Neuronal stem cell (in vitro differentiated cells): Measurements from ENCODE around the gene ZNF775.
A peak's percentile ranks its signal among the peaks of the same experiment; 100 is the strongest.

Experiments used
- DNase-seq: peaks from one replicate; pipeline ENCODE4 v3.0.0-alpha.2; 2013; ENCODE audit warnings: low spot score
- H2AFZ ChIP-seq: one replicate; pipeline ENCODE4 v1.6.1; 2013; ENCODE audit warnings: mild to moderate bottlenecking, low read length, inconsistent platforms
- H2AK5ac ChIP-seq: 2 replicates; pipeline ENCODE4 v1.6.1; 2013; ENCODE audit warnings: low read depth, mild to moderate bottlenecking, inconsistent platforms, low read length, moderate library complexity, mixed read lengths
- H2BK120ac ChIP-seq: 2 replicates; pipeline ENCODE4 v1.6.1; 2013; ENCODE audit warnings: low read depth, mild to moderate bottlenecking, inconsistent platforms, low read length, moderate library complexity, mixed read lengths
- H2BK12ac ChIP-seq: one replicate; pipeline ENCODE4 v1.6.1; 2013; ENCODE audit warnings: low read length, inconsistent platforms
- H2BK15ac ChIP-seq: 2 replicates; pipeline ENCODE4 v1.6.1; 2013; ENCODE audit warnings: mild to moderate bottlenecking, low read length, inconsistent platforms, mixed read lengths
- H2BK5ac ChIP-seq: one replicate; pipeline ENCODE4 v1.6.1; 2013; ENCODE audit warnings: inconsistent platforms, mild to moderate bottlenecking, low read length, moderate library complexity
- H3K14ac ChIP-seq: one replicate; pipeline ENCODE4 v1.6.1; 2013; ENCODE audit warnings: low read length, inconsistent platforms
- H3K18ac ChIP-seq: 2 replicates; pipeline ENCODE4 v1.6.1; 2013; ENCODE audit warnings: low read length, inconsistent platforms
- H3K23ac ChIP-seq: 2 replicates; pipeline ENCODE4 v1.6.1; 2013; ENCODE audit warnings: low read depth, mild to moderate bottlenecking, mixed read lengths, low read length, inconsistent platforms; ENCODE audit not compliant: poor library complexity
- H3K27ac ChIP-seq: replicated peaks from 3 replicates; pipeline ENCODE4 v1.5.1; 2013; ENCODE audit warnings: low read length, inconsistent platforms
- H3K27me3 ChIP-seq, 3 experiments: 2 replicates each; pipeline ENCODE4 v1.6.1; 2013; ENCODE audit warnings: low read length in 3 of 3, mild to moderate bottlenecking in 2 of 3, inconsistent platforms in 1 of 3, low read depth in 1 of 3, mixed read lengths in 1 of 3, moderate library complexity in 1 of 3; ENCODE audit not compliant: control insufficient read depth in 3 of 3, insufficient read depth in 3 of 3
- H3K36me3 ChIP-seq, 2 donors: replicated peaks in 1 of 2; 2 replicates each; pipeline ENCODE4 v1.6.1; 2013; ENCODE audit warnings: low read length in 2 of 2; ENCODE audit not compliant: control insufficient read depth in 2 of 2, insufficient read depth in 2 of 2
- H3K4ac ChIP-seq: 2 replicates; pipeline ENCODE4 v1.6.1; 2013; ENCODE audit warnings: inconsistent platforms, mild to moderate bottlenecking, low read length, moderate library complexity
- H3K4me1 ChIP-seq, 2 donors: 1 replicate in 1 of 2; 2 replicates in 1 of 2; pipeline ENCODE4 v1.6.1; 2013; ENCODE audit warnings: low read length in 2 of 2, low read depth in 1 of 2; ENCODE audit not compliant: control insufficient read depth in 2 of 2, insufficient read depth in 1 of 2
- H3K4me2 ChIP-seq: one replicate; pipeline ENCODE4 v1.6.1; 2013; ENCODE audit warnings: mild to moderate bottlenecking, low read length, inconsistent platforms; ENCODE audit not compliant: insufficient read depth, poor library complexity, severe bottlenecking
- H3K4me3 ChIP-seq, 2 donors: 2 replicates each; pipeline ENCODE4 v1.5.1; 2013; ENCODE audit warnings: low read length in 2 of 2, mild to moderate bottlenecking in 2 of 2, inconsistent platforms in 1 of 2, moderate library complexity in 1 of 2
- H3K79me1 ChIP-seq: one replicate; pipeline ENCODE4 v1.6.1; 2013; ENCODE audit warnings: low read depth, mild to moderate bottlenecking, inconsistent platforms, low read length, moderate library complexity
- H3K9ac ChIP-seq: one replicate; pipeline ENCODE4 v1.6.1; 2013; ENCODE audit warnings: mild to moderate bottlenecking, low read depth, low read length, inconsistent platforms; ENCODE audit not compliant: poor library complexity
- H3K9me3 ChIP-seq, 2 donors: replicated peaks in 1 of 2; 2 replicates each; pipeline versions ENCODE3 to v1.6.1; 2013; ENCODE audit warnings: low read length in 2 of 2, mild to moderate bottlenecking in 2 of 2, inconsistent platforms in 1 of 2, low read depth in 1 of 2, mixed read lengths in 1 of 2, moderate library complexity in 1 of 2; ENCODE audit not compliant: control insufficient read depth in 2 of 2, insufficient read depth in 1 of 2
- H4K8ac ChIP-seq: one replicate; pipeline ENCODE4 v1.6.1; 2013; ENCODE audit warnings: low read depth, mild to moderate bottlenecking, inconsistent platforms, low read length, moderate library complexity
- H4K91ac ChIP-seq: one replicate; pipeline ENCODE4 v1.6.1; 2013; ENCODE audit warnings: low read length, low read depth, mild to moderate bottlenecking, inconsistent platforms; ENCODE audit not compliant: poor library complexity
- WGBS, 2 donors: extraction: QIAGEN DNeasy Blood & Tissue Kit; methylation state at CpG; one replicate each; pipeline ENCODE4 v1.1.7; 2013; ENCODE audit warnings: missing lambda C conversion rate in 2 of 2, mixed read lengths in 1 of 2; ENCODE audit not compliant: insufficient read length in 2 of 2, insufficient replicate concordance in 1 of 2; ENCODE audit errors: extremely low coverage in 2 of 2; 5-methylcytosine and 5-hydroxymethylcytosine counted together

ZNF775 gene

GRCh38 chr7:150401424-150401790 is 22.3 kb downstream of the ZNF775 start:
- Histone ChIP-seq H2AFZ (no peak overlapping the region), H3K23ac (no peak overlapping the region), H3K4me1 (peaks cover 61 to 67% of the 10 kb centered on the region in 2 donors), H4K91ac (no peak overlapping the region), H2AK5ac (peak overlapping the region; percentile 40), H2BK12ac (no peak overlapping the region), H4K8ac (no peak overlapping the region), H3K36me3 (peaks cover 11 to 22% of the 10 kb centered on the region in 2 donors), H3K27ac (peak overlapping the region; percentile 87), H3K4me2 (no peak overlapping the region), H3K9me3 (no peaks in the 10 kb centered on the region), H3K14ac (no peak overlapping the region), H3K4me3 (no peak overlapping the region), H3K9ac (no peak overlapping the region), H2BK120ac (no peak overlapping the region), H3K79me1 (peaks cover 1% of the 10 kb centered on the region), H3K18ac (no peak overlapping the region), H2BK5ac (no peak overlapping the region), H2BK15ac (no peak overlapping the region), H3K27me3 (no peaks in the 10 kb centered on the region), H3K4ac (no peak overlapping the region)
- no CpG with 5 or more reads among the region's 1 CpG for WGBS, 2 donors
- DNase-seq, result no peak

- no peak overlapping the region for H3K18ac ChIP-seq
- no CpG with 5 or more reads among the region's 7 CpGs for WGBS, 2 donors
- no peak overlapping the region for H3K4me3 ChIP-seq
- H3K4ac ChIP-seq, result no peak overlapping the region
- H3K4me2 ChIP-seq, result no peak overlapping the region
- H3K79me1 ChIP-seq, result no peaks in the 10 kb centered on the region
- no peak overlapping the region for H2BK5ac ChIP-seq
- H3K14ac ChIP-seq, result no peak overlapping the region
- H4K8ac ChIP-seq, result no peak overlapping the region
- H3K23ac ChIP-seq, result no peak overlapping the region
- no peaks in the 10 kb centered on the region for H3K9me3 ChIP-seq
- H3K27me3 ChIP-seq, result no peaks in the 10 kb centered on the region
- no peak overlapping the region for H2BK12ac ChIP-seq
- H3K36me3 ChIP-seq, result peaks cover 8 to 17% of the 10 kb centered on the region in 2 donors
- no peak overlapping the region for H3K9ac ChIP-seq
- H2AK5ac ChIP-seq, result peak overlapping the region; percentile 91
- peak overlapping the region; percentile 87 for H3K27ac ChIP-seq
- H2BK120ac ChIP-seq, result no peak overlapping the region
- peaks cover 63 to 70% of the 10 kb centered on the region in 2 donors for H3K4me1 ChIP-seq
- DNase-seq, result no peak
- H2BK15ac ChIP-seq, result peak overlapping the region; percentile 79
- peak overlapping the region; percentile 7 for H2AFZ ChIP-seq
- no peak overlapping the region for H4K91ac ChIP-seq
These were observed 22.9 kb downstream of the ZNF775 start for GRCh38 chr7:150401861-150402631.

- H3K27ac ChIP-seq, result peak overlapping the region; percentile 87
These were observed 23.7 kb downstream of the ZNF775 start for GRCh38 chr7:150402671-150403321.

More at GRCh38 chr7:150402671-150403321, 23.7 kb downstream of the ZNF775 start:
- H3K36me3 ChIP-seq, result peaks cover 8 to 14% of the 10 kb centered on the region in 2 donors
- H3K9ac ChIP-seq, result no peak overlapping the region
- H2AK5ac ChIP-seq, result peak overlapping the region; percentile 91
- WGBS, 2 donors, result no CpG with 5 or more reads among the region's 13 CpGs
- peak overlapping the region; percentile 62 for H3K4ac ChIP-seq
- H2BK5ac ChIP-seq, result no peak overlapping the region
- H3K79me1 ChIP-seq, result no peaks in the 10 kb centered on the region
- H4K91ac ChIP-seq, result peak overlapping the region; percentile 44
- H3K4me3 ChIP-seq, result no peak overlapping the region
- no peak overlapping the region for H2BK120ac ChIP-seq
- H4K8ac ChIP-seq, result peak overlapping the region; percentile 88
- no peak overlapping the region for H3K4me2 ChIP-seq
- H3K14ac ChIP-seq, result no peak overlapping the region
- peaks cover 63 to 70% of the 10 kb centered on the region in 2 donors for H3K4me1 ChIP-seq
- no peak overlapping the region for H3K23ac ChIP-seq
- peak overlapping the region; percentile 92 for H3K18ac ChIP-seq
- peak overlapping the region; percentile 79 for H2BK15ac ChIP-seq
- H2BK12ac ChIP-seq, result peak overlapping the region; percentile 95
- no peaks in the 10 kb centered on the region for H3K9me3 ChIP-seq
- no peaks in the 10 kb centered on the region for H3K27me3 ChIP-seq
- DNase-seq, result no peak
- H2AFZ ChIP-seq, result peak overlapping the region; percentile 7
